Mesenchymal stem cell (in vitro differentiated cells and primary cell): ENCODE measurements around the gene TRIP12.
"Not testable (repeated sequence)": the region's sequence is repeated elsewhere in the genome, so short reads cannot be mapped to it uniquely, and the experiment has no call there.

ENCODE experiments used
- DNase-seq: peaks from one replicate; pipeline ENCODE4 v3.0.0-alpha.2; 2013
- H2AFZ ChIP-seq: one replicate; pipeline ENCODE4 v1.6.1; 2013; ENCODE audit warnings: low read depth, mild to moderate bottlenecking, control low read depth, inconsistent platforms, low read length, moderate library complexity
- H2AK5ac ChIP-seq: 2 replicates; pipeline ENCODE4 v1.6.1; 2013; ENCODE audit warnings: low read length, moderate library complexity, mild to moderate bottlenecking, inconsistent platforms; ENCODE audit not compliant: severe bottlenecking
- H2BK120ac ChIP-seq: one replicate; pipeline ENCODE4 v1.6.1; 2013; ENCODE audit warnings: low read depth, mild to moderate bottlenecking, inconsistent platforms, low read length, moderate library complexity
- H2BK12ac ChIP-seq, 2 experiments: one replicate each; pipeline ENCODE4 v1.6.1; 2013; ENCODE audit warnings: inconsistent platforms in 2 of 2, low read length in 2 of 2, mild to moderate bottlenecking in 2 of 2, moderate library complexity in 2 of 2, control low read depth in 1 of 2
- H2BK15ac ChIP-seq: one replicate; pipeline ENCODE4 v1.6.1; 2013; ENCODE audit warnings: mild to moderate bottlenecking, low read depth, inconsistent platforms; ENCODE audit not compliant: poor library complexity, severe bottlenecking
- H2BK5ac ChIP-seq: 2 replicates; pipeline ENCODE4 v1.6.1; 2013; ENCODE audit warnings: low read depth, mild to moderate bottlenecking, low read length, control low read depth, inconsistent platforms; ENCODE audit not compliant: poor library complexity, severe bottlenecking
- H3K14ac ChIP-seq, 2 experiments: one replicate each; pipeline ENCODE4 v1.6.1; 2013; ENCODE audit warnings: inconsistent platforms in 2 of 2, low read length in 2 of 2, control low read depth in 1 of 2, mild to moderate bottlenecking in 1 of 2, moderate library complexity in 1 of 2
- H3K18ac ChIP-seq, 2 experiments: one replicate each; pipeline ENCODE4 v1.6.1; 2013; ENCODE audit warnings: inconsistent platforms in 2 of 2, low read length in 2 of 2, control low read depth in 1 of 2, low read depth in 1 of 2, mild to moderate bottlenecking in 1 of 2
- H3K23ac ChIP-seq, 2 experiments: one replicate each; pipeline ENCODE4 v1.6.1; 2013; ENCODE audit warnings: inconsistent platforms in 2 of 2, low read length in 2 of 2, mild to moderate bottlenecking in 2 of 2, moderate library complexity in 2 of 2, control low read depth in 1 of 2
- H3K27ac ChIP-seq: 2 replicates; pipeline ENCODE4 v1.5.1; 2013; ENCODE audit warnings: mild to moderate bottlenecking, moderate library complexity, low read length, control low read depth, inconsistent platforms; ENCODE audit not compliant: poor library complexity, severe bottlenecking
- H3K27me3 ChIP-seq, 2 experiments: 2 replicates each; pipeline versions ENCODE4 v1.6.1 to v1.7.0; 2013; ENCODE audit warnings: low read length in 2 of 2, mild to moderate bottlenecking in 2 of 2, moderate library complexity in 2 of 2, control low read depth in 1 of 2, inconsistent platforms in 1 of 2; ENCODE audit not compliant: control insufficient read depth in 1 of 2, insufficient read depth in 1 of 2
- H3K36me3 ChIP-seq, 2 experiments: 2 replicates each; pipeline versions ENCODE4 v1.6.1 to v1.7.0; 2013; ENCODE audit warnings: low read length in 2 of 2, control low read depth in 1 of 2, inconsistent platforms in 1 of 2, low read depth in 1 of 2, mild to moderate bottlenecking in 1 of 2; ENCODE audit not compliant: insufficient read depth in 2 of 2, control insufficient read depth in 1 of 2
- H3K4ac ChIP-seq, 2 experiments: one replicate each; pipeline ENCODE4 v1.6.1; 2013; ENCODE audit warnings: inconsistent platforms in 2 of 2, low read length in 2 of 2, mild to moderate bottlenecking in 2 of 2, moderate library complexity in 2 of 2, control low read depth in 1 of 2, low read depth in 1 of 2
- H3K4me1 ChIP-seq: 2 replicates; pipeline ENCODE4 v1.6.1; 2013; ENCODE audit warnings: low read depth, low read length, control low read depth; ENCODE audit not compliant: control insufficient read depth, insufficient read depth
- H3K4me2 ChIP-seq: 2 replicates; pipeline ENCODE4 v1.6.1; 2013; ENCODE audit warnings: low read length, mild to moderate bottlenecking, inconsistent platforms; ENCODE audit not compliant: poor library complexity, severe bottlenecking
- H3K4me3 ChIP-seq, 2 experiments: 2 replicates each; pipeline versions ENCODE4 v1.5.1 to v1.7.0; 2013; ENCODE audit warnings: low read length in 2 of 2, mild to moderate bottlenecking in 2 of 2, control low read depth in 1 of 2, low read depth in 1 of 2; ENCODE audit not compliant: insufficient read depth in 1 of 2
- H3K79me1 ChIP-seq: replicated peaks from 2 replicates; pipeline ENCODE4 v1.6.1; 2013; ENCODE audit warnings: mild to moderate bottlenecking, control low read depth, low read length, inconsistent platforms; ENCODE audit not compliant: poor library complexity, severe bottlenecking
- H3K9ac ChIP-seq: 2 replicates; pipeline ENCODE4 v1.7.0; 2013; ENCODE audit warnings: mild to moderate bottlenecking, low read length, moderate library complexity
- H3K9me3 ChIP-seq: 2 replicates; pipeline ENCODE4 v1.7.0; 2013; ENCODE audit warnings: mild to moderate bottlenecking, low read length; ENCODE audit not compliant: control insufficient read depth
- H4K8ac ChIP-seq: one replicate; pipeline ENCODE4 v1.6.1; 2013; ENCODE audit warnings: inconsistent platforms, mild to moderate bottlenecking, low read length, moderate library complexity
- H4K91ac ChIP-seq: one replicate; pipeline ENCODE4 v1.6.1; 2013; ENCODE audit warnings: mild to moderate bottlenecking, low read length, inconsistent platforms
- WGBS: methylation state at CpG from one replicate; pipeline ENCODE4 v1.1.7; 2013; ENCODE audit warnings: mixed read lengths; 5-methylcytosine and 5-hydroxymethylcytosine counted together

TRIP12 gene

GRCh38 chr2:229836847-229837246 is 85.0 kb downstream of the TRIP12 start:
- H3K14ac ChIP-seq = no peak overlapping the region
- no peak overlapping the region for H3K9ac ChIP-seq
- H3K27me3 ChIP-seq = no peaks in the 10 kb centered on the region
- no peak for DNase-seq
- no peak overlapping the region for H2AK5ac ChIP-seq
- no peak overlapping the region for H4K8ac ChIP-seq
- peaks cover 15 to 78% of the 10 kb centered on the region in 2 experiments for H3K36me3 ChIP-seq
- H3K4me2 ChIP-seq = no peak overlapping the region
- H2BK120ac ChIP-seq = no peak overlapping the region
- no peak overlapping the region for H2BK15ac ChIP-seq
- H2AFZ ChIP-seq = no peak overlapping the region
- no peak overlapping the region for H2BK12ac ChIP-seq
- H3K9me3 ChIP-seq = no peaks in the 10 kb centered on the region
- WGBS = 91% methylated on average over 6 of the region's 7 CpGs
- no peak overlapping the region for H3K23ac ChIP-seq
- peaks cover 13% of the 10 kb centered on the region for H3K79me1 ChIP-seq
- H3K4me3 ChIP-seq = no peak overlapping the region
- no peak overlapping the region for H2BK5ac ChIP-seq
- no peak overlapping the region for H3K27ac ChIP-seq
- H3K4me1 ChIP-seq = peaks cover 5% of the 10 kb centered on the region
- no peak overlapping the region for H4K91ac ChIP-seq
- no peak overlapping the region for H3K4ac ChIP-seq
- no peak overlapping the region for H3K18ac ChIP-seq

GRCh38 chr2:229835596-229836283 is 86.1 kb downstream of the TRIP12 start:
- H3K4me3 ChIP-seq = no peak overlapping the region
- H3K9ac ChIP-seq = no peak overlapping the region
- H2AK5ac ChIP-seq = no peak overlapping the region
- no peak overlapping the region for H4K91ac ChIP-seq
- peaks cover 6% of the 10 kb centered on the region for H3K4me1 ChIP-seq
- H2BK5ac ChIP-seq = no peak overlapping the region
- H3K36me3 ChIP-seq = peaks cover 18 to 78% of the 10 kb centered on the region in 2 experiments
- no peak overlapping the region for H2AFZ ChIP-seq
- no peaks in the 10 kb centered on the region for H3K27me3 ChIP-seq
- no peak overlapping the region for H2BK12ac ChIP-seq
- H3K79me1 ChIP-seq = peaks cover 16% of the 10 kb centered on the region
- H3K18ac ChIP-seq = no peak overlapping the region
- H3K23ac ChIP-seq = no peak overlapping the region
- no peak overlapping the region for H2BK15ac ChIP-seq
- H3K4me2 ChIP-seq = no peak overlapping the region
- H3K4ac ChIP-seq = no peak overlapping the region
- no CpG with 5 or more reads among the region's 3 CpGs for WGBS
- H3K27ac ChIP-seq = no peak overlapping the region
- peak; percentile 95 for DNase-seq
- no peak overlapping the region for H3K14ac ChIP-seq
- H4K8ac ChIP-seq = no peak overlapping the region
- no peaks in the 10 kb centered on the region for H3K9me3 ChIP-seq
- no peak overlapping the region for H2BK120ac ChIP-seq

- not testable (repeated sequence) for H3K4ac ChIP-seq, H3K4me1 ChIP-seq, H2AFZ ChIP-seq, DNase-seq, H3K9me3 ChIP-seq, H3K23ac ChIP-seq, H2BK12ac ChIP-seq, H4K91ac ChIP-seq, H2BK15ac ChIP-seq, H3K9ac ChIP-seq, H3K18ac ChIP-seq, H2BK120ac ChIP-seq, H3K27ac ChIP-seq, H3K14ac ChIP-seq, H3K4me2 ChIP-seq, H3K27me3 ChIP-seq, H4K8ac ChIP-seq, H2AK5ac ChIP-seq, H2BK5ac ChIP-seq, H3K4me3 ChIP-seq
- WGBS = 100% methylated on average over 4 of the region's 4 CpGs
- Histone ChIP-seq H3K36me3 (peaks cover 16 to 82% of the 10 kb centered on the region in 2 experiments), H3K79me1 (peaks cover 18% of the 10 kb centered on the region)
These were observed 87.4 kb downstream of the TRIP12 start for GRCh38 chr2:229834368-229834767.

GRCh38 chr2:229832510-229832898 is 89.3 kb downstream of the TRIP12 start:
- no peaks in the 10 kb centered on the region for H3K9me3 ChIP-seq
- H3K4me3 ChIP-seq = no peak overlapping the region
- no peak overlapping the region for H3K14ac ChIP-seq
- H3K27me3 ChIP-seq = no peaks in the 10 kb centered on the region
- H3K79me1 ChIP-seq = peaks cover 15% of the 10 kb centered on the region
- H2BK5ac ChIP-seq = no peak overlapping the region
- H4K8ac ChIP-seq = no peak overlapping the region
- WGBS = no CpG with 5 or more reads among the region's 2 CpGs
- peaks cover 17 to 82% of the 10 kb centered on the region in 2 experiments for H3K36me3 ChIP-seq
- no peak overlapping the region for H3K4ac ChIP-seq
- H3K23ac ChIP-seq = no peak overlapping the region
- peaks cover 6% of the 10 kb centered on the region for H3K4me1 ChIP-seq
- no peak overlapping the region for H2AFZ ChIP-seq
- H2BK12ac ChIP-seq = no peak overlapping the region
- H3K27ac ChIP-seq = no peak overlapping the region
- H3K18ac ChIP-seq = no peak overlapping the region
- no peak overlapping the region for H2BK120ac ChIP-seq
- no peak overlapping the region for H4K91ac ChIP-seq
- H2BK15ac ChIP-seq = no peak overlapping the region
- H3K4me2 ChIP-seq = no peak overlapping the region
- DNase-seq = no peak
- no peak overlapping the region for H3K9ac ChIP-seq
- H2AK5ac ChIP-seq = no peak overlapping the region
